GM18867 (cell line): ENCODE data around the gene SCN8A.
"Not testable (repeated sequence)": the region's sequence is repeated elsewhere in the genome, so short reads cannot be mapped to it uniquely, and the experiment has no call there.

Experiments used
- ATAC-seq: cut with Tn5 transposase; IDR thresholded peaks from one replicate; pipeline ENCODE4 v1.9.1; 2021; ENCODE audit warnings: mild to moderate bottlenecking, moderate library complexity; ENCODE audit not compliant: unreplicated experiment

SCN8A gene

GRCh38 chr12:51827925-51828818 lies 237.1 kb downstream of the SCN8A start:
- no peak for ATAC-seq

- no peak for ATAC-seq
These were observed 238.0 kb downstream of the SCN8A start for GRCh38 chr12:51829011-51829481.

GRCh38 chr12:51829641-51830040 lies 238.6 kb downstream of the SCN8A start:
- ATAC-seq: no peak

GRCh38 chr12:51831817-51832216 lies 240.8 kb downstream of the SCN8A start:
- ATAC-seq: not testable (repeated sequence)

GRCh38 chr12:51832354-51833107 lies 241.5 kb downstream of the SCN8A start:
- no peak for ATAC-seq

GRCh38 chr12:51833448-51834227 lies 242.6 kb downstream of the SCN8A start:
- no peak for ATAC-seq

- ATAC-seq: no peak
These were observed 243.4 kb downstream of the SCN8A start for GRCh38 chr12:51834411-51834810.

- ATAC-seq: no peak
These were observed 245.2 kb downstream of the SCN8A start for GRCh38 chr12:51836041-51836826.

- no peak for ATAC-seq
These were observed 245.8 kb downstream of the SCN8A start for GRCh38 chr12:51836827-51837173.

- ATAC-seq: no peak
These were observed 246.3 kb downstream of the SCN8A start for GRCh38 chr12:51837286-51837685.

GRCh38 chr12:51838036-51838435 lies 247.0 kb downstream of the SCN8A start:
- no peak for ATAC-seq

GRCh38 chr12:51838762-51839161 lies 247.7 kb downstream of the SCN8A start:
- ATAC-seq: no peak

- no peak for ATAC-seq
These were observed 248.4 kb downstream of the SCN8A start for GRCh38 chr12:51839310-51839947.

GRCh38 chr12:51840966-51841365 lies 249.9 kb downstream of the SCN8A start:
- no peak for ATAC-seq

- no peak for ATAC-seq
These were observed 250.7 kb downstream of the SCN8A start for GRCh38 chr12:51841727-51842126.

- no peak for ATAC-seq
These were observed 253.8 kb downstream of the SCN8A start for GRCh38 chr12:51844854-51845253.

GRCh38 chr12:51845482-51845881 lies 254.4 kb downstream of the SCN8A start:
- ATAC-seq: no peak

GRCh38 chr12:51846271-51846691 lies 255.2 kb downstream of the SCN8A start:
- ATAC-seq: no peak

- no peak for ATAC-seq
These were observed 256.0 kb downstream of the SCN8A start for GRCh38 chr12:51846911-51847642.
